Gastroesophageal sphincter (tissue), 4 donors: ENCODE results near the gene COX19. TPM values are rescaled to one million over a fixed set of nuclear protein-coding genes. Genes with fewer than 3 reads are reported as not detected.

ENCODE experiments used
- ATAC-seq: fragments of 150-250 bp; one replicate; pipeline ENCODE4 v1.9.1; 2016; ENCODE audit warnings: mild to moderate bottlenecking, moderate library complexity
- H3K27ac ChIP-seq, 4 donors: fragments of 200-600 bp; sonication (generic) in 3 of 4; 1 replicate in 3 of 4; 2 replicates in 1 of 4; pipeline ENCODE4 v1.5.1; 2016 to 2019
- H3K27me3 ChIP-seq: fragments of 200-600 bp; sonication (generic); one replicate; pipeline ENCODE4 v1.5.1; 2019
- H3K36me3 ChIP-seq, 2 donors: fragments of 200-600 bp; sonication (generic); one replicate each; pipeline ENCODE4 v1.5.1; 2019; ENCODE audit warnings: control low read depth in 1 of 2
- H3K4me1 ChIP-seq, 3 donors: fragments of 200-600 bp; sonication (generic); 1 replicate in 2 of 3; 2 replicates in 1 of 3; pipeline ENCODE4 v1.5.1; 2016 to 2019; ENCODE audit warnings: control low read depth in 2 of 3
- H3K4me3 ChIP-seq, 2 donors: fragments of 200-600 bp; sonication (generic); one replicate each; pipeline ENCODE4 v1.5.1; 2019; ENCODE audit warnings: mild to moderate bottlenecking in 1 of 2, moderate library complexity in 1 of 2
- H3K9me3 ChIP-seq, 3 donors: fragments of 200-600 bp; sonication (generic); one replicate each; pipeline ENCODE4 v1.5.1; 2017 to 2019; ENCODE audit warnings: control low read depth in 2 of 3
- EP300 ChIP-seq: sonication (generic); formaldehyde crosslinking; IDR thresholded peaks from one replicate; pipeline ENCODE4 v1.6.1; 2017; ENCODE audit warnings: antibody characterized with exemption, mild to moderate bottlenecking
- POLR2A ChIP-seq, 2 donors: fragments of 450-650 bp; IDR thresholded peaks; one replicate each; pipeline ENCODE4 v1.6.1; 2017; ENCODE audit warnings: antibody characterized with exemption in 2 of 2, mild to moderate bottlenecking in 2 of 2, moderate library complexity in 1 of 2
- POLR2AphosphoS5 ChIP-seq: sonication (generic); formaldehyde crosslinking; IDR thresholded peaks from one replicate; pipeline ENCODE4 v1.6.1; 2017; ENCODE audit warnings: antibody characterized with exemption
- WGBS, 2 donors: methylation state at CpG; one replicate each; pipeline ENCODE4 v1.1.5; 2018; ENCODE audit warnings: low coverage in 1 of 2; 5-methylcytosine and 5-hydroxymethylcytosine counted together
- total RNA-seq, 4 donors: library from RNA; depleted of rRNA; stranded (reverse); fragments of >200 nt; gene quantifications; one replicate each; pipeline ENCODE4 v1.1.0, GENCODE V29; 2016
- TF ChIP-seq, protein P1 (sequence below), 4 experiments: fragments of 200-600 bp in 2 of 4; fragments of 450-650 bp in 2 of 4; sonication (generic) in 1 of 4; IDR thresholded peaks; one replicate each; pipeline ENCODE4 v1.5.1; 2017 to 2019; ENCODE audit warnings: antibody characterized with exemption in 4 of 4, mild to moderate bottlenecking in 2 of 4, moderate library complexity in 2 of 4

The COX19 gene
- total RNA-seq, 4 donors from 2014 or later, result 6.0 to 16.7 (median 12.0) TPM

DNA sequence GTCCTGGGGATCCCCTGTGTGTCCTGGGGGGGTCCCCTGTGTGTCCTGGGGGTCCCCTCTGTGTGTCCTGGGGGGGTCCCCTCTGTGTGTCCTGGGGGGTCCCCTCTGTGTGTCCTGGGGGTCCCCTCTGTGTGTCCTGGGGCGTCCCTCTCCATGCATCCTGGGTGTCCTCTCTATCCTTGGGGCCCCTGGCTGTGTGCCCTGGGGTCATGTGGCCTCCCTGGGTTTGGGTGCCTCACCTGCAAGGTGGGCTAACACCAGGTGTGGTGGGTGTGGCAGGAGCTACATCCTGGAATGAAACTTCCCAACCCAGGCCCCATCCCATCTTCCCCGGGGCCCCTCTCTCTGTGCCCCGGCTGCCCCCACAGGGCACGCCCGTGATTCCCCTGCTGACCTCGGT is 12.6 kb upstream of the COX19 start:
- Histone ChIP-seq H3K4me1 (peaks cover 0 to 14% (median 1%) of the 10 kb centered on the region in 3 donors), H3K27me3 (peaks cover 83% of the 10 kb centered on the region), H3K9me3 (no peaks in the 10 kb centered on the region), H3K27ac (no peak overlapping the region), H3K36me3 (no peaks in the 10 kb centered on the region), H3K4me3 (no peak overlapping the region)
- TF ChIP-seq POLR2A (IDR thresholded peaks at IDR 0.05), result no peak
- no peak for TF ChIP-seq POLR2AphosphoS5
- TF ChIP-seq, protein P1, sequence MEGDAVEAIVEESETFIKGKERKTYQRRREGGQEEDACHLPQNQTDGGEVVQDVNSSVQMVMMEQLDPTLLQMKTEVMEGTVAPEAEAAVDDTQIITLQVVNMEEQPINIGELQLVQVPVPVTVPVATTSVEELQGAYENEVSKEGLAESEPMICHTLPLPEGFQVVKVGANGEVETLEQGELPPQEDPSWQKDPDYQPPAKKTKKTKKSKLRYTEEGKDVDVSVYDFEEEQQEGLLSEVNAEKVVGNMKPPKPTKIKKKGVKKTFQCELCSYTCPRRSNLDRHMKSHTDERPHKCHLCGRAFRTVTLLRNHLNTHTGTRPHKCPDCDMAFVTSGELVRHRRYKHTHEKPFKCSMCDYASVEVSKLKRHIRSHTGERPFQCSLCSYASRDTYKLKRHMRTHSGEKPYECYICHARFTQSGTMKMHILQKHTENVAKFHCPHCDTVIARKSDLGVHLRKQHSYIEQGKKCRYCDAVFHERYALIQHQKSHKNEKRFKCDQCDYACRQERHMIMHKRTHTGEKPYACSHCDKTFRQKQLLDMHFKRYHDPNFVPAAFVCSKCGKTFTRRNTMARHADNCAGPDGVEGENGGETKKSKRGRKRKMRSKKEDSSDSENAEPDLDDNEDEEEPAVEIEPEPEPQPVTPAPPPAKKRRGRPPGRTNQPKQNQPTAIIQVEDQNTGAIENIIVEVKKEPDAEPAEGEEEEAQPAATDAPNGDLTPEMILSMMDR (IDR thresholded peaks at IDR 0.05), result no peak
- TF ChIP-seq EP300, result no peak
- no CpG with 5 or more reads among the region's 6 CpGs for WGBS, 2 donors
- ATAC-seq, result no peak

DNA sequence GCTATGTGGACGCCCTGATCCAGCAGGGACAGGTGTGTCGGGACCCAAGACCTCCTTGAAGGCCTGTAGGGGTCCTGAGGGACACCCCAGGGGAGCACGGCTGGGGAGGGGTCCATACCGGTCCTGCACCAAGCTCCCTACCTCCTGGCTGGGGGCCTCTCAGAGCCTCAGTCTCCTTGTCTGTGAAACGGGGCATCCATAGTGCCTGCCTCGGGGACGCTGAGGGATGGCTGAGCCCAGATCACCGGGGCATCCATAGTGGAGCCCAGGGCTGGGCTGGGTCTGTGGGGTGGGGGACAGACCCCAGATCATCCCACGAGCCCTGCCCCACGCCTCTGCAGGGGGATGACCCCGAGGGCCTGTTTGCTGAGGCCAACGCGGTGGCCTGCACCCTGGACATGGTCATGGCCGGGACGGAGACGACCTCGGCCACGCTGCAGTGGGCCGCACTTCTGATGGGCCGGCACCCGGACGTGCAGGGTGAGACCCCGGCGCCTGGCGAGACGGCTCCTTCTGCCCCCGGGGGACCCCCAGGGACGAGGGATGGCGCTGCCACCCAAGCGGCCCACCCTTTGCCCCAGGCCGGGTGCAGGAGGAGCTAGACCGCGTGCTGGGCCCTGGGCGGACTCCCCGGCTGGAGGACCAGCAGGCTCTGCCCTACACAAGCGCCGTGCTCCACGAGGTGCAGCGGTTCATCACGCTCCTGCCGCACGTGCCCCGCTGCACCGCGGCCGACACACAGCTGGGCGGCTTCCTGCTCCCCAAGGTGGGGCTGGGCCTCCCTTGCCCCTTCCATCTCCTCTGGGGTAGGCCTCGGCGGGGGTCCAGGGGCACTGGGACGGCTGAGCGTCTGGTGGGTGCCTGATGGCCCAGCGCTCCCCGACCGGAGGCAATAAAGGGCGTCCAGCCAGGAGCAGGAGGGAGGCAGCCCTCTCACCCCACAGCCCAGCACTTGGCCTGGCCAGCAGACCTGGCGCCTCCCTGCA is 11.7 kb upstream of the COX19 start:
- Histone ChIP-seq H3K9me3 (no peaks in the 10 kb centered on the region), H3K27me3 (peaks cover 91% of the 10 kb centered on the region), H3K27ac (no peak overlapping the region), H3K4me1 (peaks cover 0 to 11% (median 0%) of the 10 kb centered on the region in 3 donors), H3K36me3 (no peaks in the 10 kb centered on the region), H3K4me3 (no peak overlapping the region)
- TF ChIP-seq EP300 (no peak), POLR2A (IDR thresholded peaks at IDR 0.05) (no peak), POLR2AphosphoS5 (no peak)
- TF ChIP-seq, protein P1 (IDR thresholded peaks at IDR 0.05), result no peak
- no CpG with 5 or more reads among the region's 56 CpGs for WGBS, 2 donors
- ATAC-seq, result no peak

DNA sequence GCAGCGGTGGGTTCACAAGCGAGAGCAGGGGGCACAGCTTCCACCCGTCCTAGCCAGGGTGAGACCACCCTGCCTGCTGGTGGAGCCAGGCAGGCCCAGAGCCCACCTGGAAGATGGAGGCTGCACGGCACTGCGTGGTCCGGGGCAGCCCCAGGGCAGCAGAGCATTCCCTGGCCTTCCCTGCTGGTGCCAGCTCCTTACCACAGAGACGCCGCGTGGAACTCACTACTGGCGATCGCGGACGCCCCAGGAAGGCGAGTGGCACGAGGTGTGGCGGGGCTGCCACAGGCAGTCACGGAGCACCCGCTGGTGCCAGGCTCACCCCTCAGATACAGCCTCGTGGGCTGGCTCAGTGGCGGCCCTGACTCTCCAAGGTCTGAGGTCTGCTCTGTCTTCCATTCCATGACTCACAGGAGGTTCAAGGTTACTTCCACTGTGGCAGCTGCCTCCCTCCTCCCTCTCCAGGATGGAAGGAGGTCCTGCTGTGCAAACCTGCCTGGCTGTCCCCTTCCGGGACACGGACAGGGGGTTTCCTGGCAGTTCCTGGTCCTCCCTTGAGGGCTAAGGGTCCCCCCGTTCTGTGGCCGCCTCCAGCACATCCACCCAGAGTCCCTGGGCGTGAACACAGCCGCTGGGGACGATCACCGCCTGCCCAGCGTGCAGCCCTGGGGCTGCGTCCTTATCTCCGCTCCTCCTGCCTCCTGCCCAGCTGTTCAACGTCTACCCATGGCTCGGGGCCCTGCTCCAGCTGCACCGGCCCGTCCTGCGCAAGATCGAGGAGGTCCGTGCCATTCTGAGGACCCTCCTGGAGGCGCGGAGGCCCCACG is 10.8 kb upstream of the COX19 start:
- Histone ChIP-seq H3K36me3 (no peaks in the 10 kb centered on the region), H3K9me3 (no peaks in the 10 kb centered on the region), H3K27ac (no peak overlapping the region), H3K4me1 (peaks cover 0 to 11% (median 0%) of the 10 kb centered on the region in 3 donors), H3K27me3 (peaks cover 88% of the 10 kb centered on the region), H3K4me3 (no peak overlapping the region)
- no peak for ATAC-seq
- 20% methylated on average over 3 of the region's 41 CpGs; no CpG with 5 or more reads in 1 of the 2 donors for WGBS, 2 donors
- TF ChIP-seq, protein P1 (IDR thresholded peaks at IDR 0.05), result no peak
- TF ChIP-seq POLR2A (IDR thresholded peaks at IDR 0.05), result no peak
- no peak for TF ChIP-seq POLR2AphosphoS5
- no peak for TF ChIP-seq EP300

DNA sequence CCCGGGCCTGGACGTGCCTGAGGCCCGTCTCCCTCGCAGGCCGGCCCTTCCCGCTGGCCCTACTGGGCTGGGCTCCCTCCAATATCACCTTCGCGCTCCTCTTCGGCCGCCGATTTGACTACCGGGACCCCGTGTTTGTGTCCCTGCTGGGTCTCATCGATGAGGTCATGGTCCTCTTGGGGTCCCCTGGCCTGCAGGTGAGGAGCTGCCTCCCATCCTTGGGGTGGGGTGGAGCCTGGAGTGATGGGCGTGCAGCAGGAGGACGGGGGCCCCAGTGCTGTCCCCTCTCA is 9.7 kb upstream of the COX19 start:
- Histone ChIP-seq H3K4me1 (peaks cover 0 to 11% (median 0%) of the 10 kb centered on the region in 3 donors), H3K4me3 (no peak overlapping the region), H3K27me3 (peaks cover 78% of the 10 kb centered on the region), H3K9me3 (no peaks in the 10 kb centered on the region), H3K36me3 (no peaks in the 10 kb centered on the region), H3K27ac (no peak overlapping the region)
- WGBS, 2 donors, result no CpG with 5 or more reads among the region's 16 CpGs
- ATAC-seq, result no peak
- no peak for TF ChIP-seq EP300
- TF ChIP-seq, protein P1 (IDR thresholded peaks at IDR 0.05), result no peak
- TF ChIP-seq POLR2AphosphoS5, result no peak
- no peak for TF ChIP-seq POLR2A (IDR thresholded peaks at IDR 0.05)
